RPMI7951 (cell line): Measurements from ENCODE around the gene CUBN. TPM values are rescaled to one million over a fixed set of nuclear protein-coding genes. Genes with fewer than 3 reads are reported as not detected.

Source experiments
- DNase-seq: peaks from one replicate; pipeline ENCODE4 v3.0.0-alpha.2; 2012; ENCODE audit warnings: low read depth
- total RNA-seq: library from RNA; depleted of rRNA; stranded (reverse); fragments of >200 nt; shearing (Covaris generic); gene quantifications from 2 replicates; pipeline ENCODE4 v1.2.3, GENCODE V29; 2014; rRNA removed

Gene CUBN
- total RNA-seq, 1 experiment from 2014 or later, result 2.9 TPM

- no peak for DNase-seq
Observed at GRCh38 chr10:16788778-16789177, 340.8 kb downstream of the CUBN start.

GRCh38 chr10:16788125-16788524, 341.5 kb downstream of the CUBN start:
- no peak for DNase-seq

- no peak for DNase-seq
Observed at GRCh38 chr10:16787361-16787791, 342.2 kb downstream of the CUBN start.

GRCh38 chr10:16780338-16780880, 349.2 kb downstream of the CUBN start:
- DNase-seq, result no peak

GRCh38 chr10:16779384-16779915, 350.2 kb downstream of the CUBN start:
- no peak for DNase-seq

GRCh38 chr10:16777473-16778370, 351.9 kb downstream of the CUBN start:
- DNase-seq, result peak; percentile 54

GRCh38 chr10:16776896-16777295, 352.7 kb downstream of the CUBN start:
- no peak for DNase-seq

Other genes with a start within 250 kb of the CUBN start
- 9.9 and 18.1 TPM in 2 replicates for gene TRDMT1, start 71.9 kb upstream of the CUBN start, total RNA-seq
- 11,641 and 12,249 TPM in 2 replicates for gene VIM, start 98.4 kb upstream of the CUBN start, total RNA-seq